Kidney (tissue), 14 donors: Measurements from ENCODE around the gene MRPL16. TPM values are rescaled to one million over a fixed set of nuclear protein-coding genes. Genes with fewer than 3 reads are reported as not detected.

Source experiments
- DNase-seq, 5 donors: peaks; one replicate each; pipeline ENCODE4 v3.0.0-alpha.2; 2013 to 2020
- FAIRE-seq: peaks from 2 replicates; lab custom pipeline; 2012; peaks lifted over from hg19 to GRCh38; lab: Jason Lieb, UNC
- H3K27ac ChIP-seq, 2 donors: one replicate each; pipeline ENCODE4 v1.7.0; 2013; ENCODE audit warnings: low read depth in 2 of 2, low read length in 2 of 2, inconsistent platforms in 1 of 2
- H3K27me3 ChIP-seq: one replicate; pipeline ENCODE4 v1.7.1; 2013; ENCODE audit warnings: low read length, inconsistent platforms; ENCODE audit not compliant: control insufficient read depth, insufficient read depth
- H3K36me3 ChIP-seq, 3 donors: one replicate each; pipeline versions ENCODE4 v1.7.0 to v1.7.1; 2013; ENCODE audit warnings: low read length in 3 of 3, control low read depth in 1 of 3, inconsistent platforms in 1 of 3; ENCODE audit not compliant: insufficient read depth in 3 of 3, control insufficient read depth in 2 of 3
- H3K4me1 ChIP-seq, 3 donors: one replicate each; pipeline versions ENCODE4 v1.7.0 to v1.7.1; 2013; ENCODE audit warnings: low read length in 3 of 3, inconsistent platforms in 1 of 3, low read depth in 1 of 3; ENCODE audit not compliant: control insufficient read depth in 2 of 3, insufficient read depth in 2 of 3
- H3K4me3 ChIP-seq, 3 donors: one replicate each; pipeline versions ENCODE4 v1.7.0 to v1.8.1; 2013; ENCODE audit warnings: low read length in 3 of 3, control low read depth in 1 of 3, inconsistent platforms in 1 of 3
- H3K9ac ChIP-seq, 3 donors: one replicate each; pipeline versions ENCODE4 v1.7.0 to v1.7.1; 2013; ENCODE audit warnings: low read length in 3 of 3, control low read depth in 1 of 3, inconsistent platforms in 1 of 3
- H3K9me3 ChIP-seq, 3 donors: one replicate each; pipeline versions ENCODE4 v1.7.0 to v1.7.1; 2013; ENCODE audit warnings: low read length in 3 of 3, control low read depth in 1 of 3, inconsistent platforms in 1 of 3; ENCODE audit not compliant: control insufficient read depth in 2 of 3, insufficient read depth in 1 of 3
- intact Hi-C: fragments of 100-400 bp; cut with DNase I; formaldehyde crosslinking; loops from one replicate; pipeline ENCODE4 v1.11.1; 2022
- polyA plus RNA-seq: library from polyadenylated mRNA; stranded (reverse); fragments of 350-450 nt; fragmentation: Illumina TruSeq; extraction: RNeasy Lipid Tissue Mini Kit (QIAGEN cat#74804); gene quantifications from one replicate; pipeline ENCODE4 v1.2.3, GENCODE V29; 2014; ENCODE audit warnings: low read depth, low replicate concordance; ENCODE audit not compliant: insufficient read depth
- total RNA-seq: library from RNA; stranded (reverse); fragmentation: NEBNext Ultra II Directional; extraction: Animal tissue kit (Norgen Biotek cat#: 25700); gene quantifications from one replicate; pipeline ENCODE4 v1.2.1, GENCODE V29; 2021
- TF ChIP-seq, protein P1 (sequence below): IDR thresholded peaks from 3 replicates; pipeline ENCODE4 v1.5.1; 2012; ENCODE audit warnings: mild to moderate bottlenecking, moderate library complexity, borderline replicate concordance; ENCODE audit not compliant: insufficient read depth; ENCODE audit errors: extremely low read depth
- donor health status: control.
- donor health status: control.
- donor health status: control.
- donor health status: control.
- donor health status: control.
- donor health status: DM: yes; HTN: yes; CAD: no.
- donor health status: Normal renal cell carcinoma (clear cell type).

Gene MRPL16
- total and polyA plus RNA-seq, 2 donors from 2014 or later = 38.0 to 109 TPM

DNA sequence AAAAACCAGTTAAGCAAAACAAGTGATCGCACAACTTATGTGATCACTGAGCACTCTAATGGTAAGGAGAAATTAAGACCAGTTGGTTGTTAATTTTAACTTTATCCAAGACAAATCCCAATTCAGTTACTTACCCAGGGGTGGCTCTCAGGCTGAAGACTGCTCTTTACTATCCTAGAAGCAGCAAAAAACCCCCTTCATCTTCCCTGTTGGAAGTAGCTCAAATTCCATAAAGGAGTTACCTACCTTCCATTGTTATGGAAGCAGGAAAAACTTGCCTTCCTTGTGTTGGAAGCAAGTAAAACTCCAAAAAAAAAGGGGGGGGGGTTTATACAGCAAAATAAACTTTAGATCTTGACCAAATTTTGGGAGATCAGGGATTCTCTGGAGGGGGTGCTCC is 5.2 kb upstream of the MRPL16 start:
- H3K36me3 ChIP-seq = no peaks in the 10 kb centered on the region
- no peak for FAIRE-seq
- intact Hi-C loops = no loop called here
- no peak for DNase-seq
- no peaks in the 10 kb centered on the region for H3K27me3 ChIP-seq
- no peaks in the 10 kb centered on the region for H3K4me1 ChIP-seq
- H3K9ac ChIP-seq = no peak overlapping the region
- H3K4me3 ChIP-seq = no peak overlapping the region
- TF ChIP-seq, protein P1, sequence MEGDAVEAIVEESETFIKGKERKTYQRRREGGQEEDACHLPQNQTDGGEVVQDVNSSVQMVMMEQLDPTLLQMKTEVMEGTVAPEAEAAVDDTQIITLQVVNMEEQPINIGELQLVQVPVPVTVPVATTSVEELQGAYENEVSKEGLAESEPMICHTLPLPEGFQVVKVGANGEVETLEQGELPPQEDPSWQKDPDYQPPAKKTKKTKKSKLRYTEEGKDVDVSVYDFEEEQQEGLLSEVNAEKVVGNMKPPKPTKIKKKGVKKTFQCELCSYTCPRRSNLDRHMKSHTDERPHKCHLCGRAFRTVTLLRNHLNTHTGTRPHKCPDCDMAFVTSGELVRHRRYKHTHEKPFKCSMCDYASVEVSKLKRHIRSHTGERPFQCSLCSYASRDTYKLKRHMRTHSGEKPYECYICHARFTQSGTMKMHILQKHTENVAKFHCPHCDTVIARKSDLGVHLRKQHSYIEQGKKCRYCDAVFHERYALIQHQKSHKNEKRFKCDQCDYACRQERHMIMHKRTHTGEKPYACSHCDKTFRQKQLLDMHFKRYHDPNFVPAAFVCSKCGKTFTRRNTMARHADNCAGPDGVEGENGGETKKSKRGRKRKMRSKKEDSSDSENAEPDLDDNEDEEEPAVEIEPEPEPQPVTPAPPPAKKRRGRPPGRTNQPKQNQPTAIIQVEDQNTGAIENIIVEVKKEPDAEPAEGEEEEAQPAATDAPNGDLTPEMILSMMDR = no peak
- H3K27ac ChIP-seq = no peak overlapping the region
- H3K9me3 ChIP-seq = no peaks in the 10 kb centered on the region

DNA sequence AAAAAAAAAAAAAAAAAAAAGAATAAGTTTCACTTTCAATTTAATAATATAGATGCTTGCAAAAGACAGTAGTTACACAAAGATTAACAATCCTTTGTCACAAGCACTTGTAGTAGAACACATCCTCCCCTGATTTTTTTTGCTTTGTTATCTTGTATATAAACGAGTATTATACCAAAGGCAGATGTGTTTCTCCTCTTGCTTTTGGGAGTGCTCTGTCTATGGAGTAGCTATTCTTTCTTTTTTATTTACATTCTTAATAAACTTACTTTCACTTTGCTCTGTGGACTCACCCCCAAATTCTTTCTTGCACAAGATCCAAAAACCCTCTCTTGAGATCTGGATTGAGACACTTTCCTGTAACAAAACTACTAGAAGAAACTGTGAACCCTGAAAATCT is 3.4 kb upstream of the MRPL16 start:
- Histone ChIP-seq H3K9me3 (no peaks in the 10 kb centered on the region), H3K4me1 (peaks cover 0 to 6% (median 0%) of the 10 kb centered on the region in 3 donors), H3K36me3 (no peaks in the 10 kb centered on the region), H3K27ac (no peak overlapping the region), H3K9ac (no peak overlapping the region), H3K4me3 (no peak overlapping the region), H3K27me3 (no peaks in the 10 kb centered on the region)
- DNase-seq = no peak
- TF ChIP-seq, protein P1 = no peak
- intact Hi-C loops = no loop called here
- no peak for FAIRE-seq

DNA sequence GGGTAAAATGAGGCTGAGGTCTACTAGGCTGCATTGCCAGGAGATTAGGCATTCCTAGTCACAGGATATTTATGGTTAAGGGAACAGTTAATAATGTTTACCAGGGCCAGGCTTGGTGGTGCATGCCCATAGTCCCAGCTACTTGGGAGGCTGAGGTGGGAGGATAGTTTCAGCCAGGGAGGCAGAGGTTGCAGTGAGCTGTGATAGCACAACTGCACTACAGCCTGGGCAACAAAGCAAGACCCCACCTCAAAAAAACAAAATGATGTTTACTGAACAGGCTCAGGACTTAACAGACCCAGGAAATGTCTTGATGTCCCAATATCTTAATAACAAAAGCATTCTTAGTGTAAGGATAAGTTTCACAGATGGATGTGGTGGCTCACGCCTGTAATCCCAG is 2.8 kb upstream of the MRPL16 start:
- FAIRE-seq = no peak
- DNase-seq = no peak
- Histone ChIP-seq H3K9ac (no peak overlapping the region), H3K9me3 (no peaks in the 10 kb centered on the region), H3K36me3 (no peaks in the 10 kb centered on the region), H3K27ac (no peak overlapping the region), H3K4me3 (no peak overlapping the region), H3K4me1 (peaks cover 0 to 6% (median 0%) of the 10 kb centered on the region in 3 donors), H3K27me3 (no peaks in the 10 kb centered on the region)
- TF ChIP-seq, protein P1 = no peak
- intact Hi-C loops = no loop called here

DNA sequence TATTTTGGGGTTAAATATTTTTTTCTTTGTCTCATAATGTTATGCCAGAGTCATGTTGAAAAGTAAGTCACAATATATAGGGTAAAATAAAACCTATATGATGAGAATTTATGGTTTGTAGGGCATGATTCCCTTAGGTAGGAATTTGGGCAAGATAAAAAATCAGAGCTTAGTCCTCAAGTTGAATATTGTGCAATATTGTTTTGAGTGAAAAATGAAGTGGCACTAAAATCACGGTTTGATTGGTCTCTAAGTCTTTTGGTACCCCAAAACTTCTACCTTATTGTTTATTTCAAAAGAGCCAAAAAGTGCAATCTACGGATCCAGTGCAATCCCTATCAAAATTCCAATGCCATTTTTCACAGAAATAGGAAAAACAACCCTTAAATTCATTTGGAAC is 1.6 kb upstream of the MRPL16 start:
- peaks cover 0 to under 1% (median 0%) of the 10 kb centered on the region in 3 donors for H3K36me3 ChIP-seq
- FAIRE-seq (no peak), DNase-seq (no peak)
- no peak overlapping the region for H3K27ac ChIP-seq
- intact Hi-C loops = no loop called here
- no peak overlapping the region for H3K9ac ChIP-seq
- no peaks in the 10 kb centered on the region for H3K27me3 ChIP-seq
- H3K4me1 ChIP-seq = peaks cover 0 to 6% (median 0%) of the 10 kb centered on the region in 3 donors
- H3K4me3 ChIP-seq = no peak overlapping the region
- TF ChIP-seq, protein P1 = no peak
- no peaks in the 10 kb centered on the region for H3K9me3 ChIP-seq
